ENCODE results near the gene FBXL13. TPM values are rescaled to one million over a fixed set of nuclear protein-coding genes. Genes with fewer than 3 reads are reported as not detected.

Gene FBXL13
- total and polyA plus RNA-seq, 8 donors, result 0.80 to 25.3 (median 6.0) TPM; not detected in 1

DNA sequence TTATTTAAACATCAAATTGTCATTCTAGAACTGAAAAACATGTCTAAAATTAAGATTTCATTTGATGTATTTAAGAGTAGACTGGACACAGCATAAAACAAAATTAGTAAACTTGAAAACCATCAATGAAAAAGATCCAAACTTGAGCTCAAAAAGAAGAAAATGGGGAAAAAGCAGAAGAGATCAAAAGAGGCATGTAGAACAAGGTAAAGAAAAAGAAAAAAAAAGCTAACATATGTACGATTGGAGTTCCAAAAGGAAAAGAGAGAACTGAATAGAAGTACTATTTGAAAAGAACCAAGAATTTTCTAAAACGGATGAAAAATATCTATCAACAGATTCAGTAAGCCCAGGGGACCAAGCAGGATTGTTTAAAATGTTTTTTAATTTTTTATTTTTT, 3.6 kb downstream of the FBXL13 start:
- no peak overlapping the region for H3K27ac ChIP-seq
- intact Hi-C loops (cut with DNase I; ENCODE audit: low total_unique reads), result loop anchor here (10.0 kb wide), 1 partner anchor 74 kb away; the partner anchor contains the start of gene NAPEPLD
- H3K27me3 ChIP-seq, result no peaks in the 10 kb centered on the region
- WGBS, 5 donors, result 89 to 94% (median 92%) methylated on average over 2 of the region's 2 CpGs
- no peaks in the 10 kb centered on the region for H3K36me3 ChIP-seq
- peaks cover 2 to 19% (median 15%) of the 10 kb centered on the region in 4 donors for H3K4me1 ChIP-seq
- H3K4me3 ChIP-seq, result no peak overlapping the region
- H3K9me3 ChIP-seq, result no peaks in the 10 kb centered on the region
- no peak for DNase-seq
- TF ChIP-seq POLR2AphosphoS5 (IDR thresholded peaks at IDR 0.05), result no peak
- TF ChIP-seq EP300 (IDR thresholded peaks at IDR 0.05), result no peak
- TF ChIP-seq, protein P1, sequence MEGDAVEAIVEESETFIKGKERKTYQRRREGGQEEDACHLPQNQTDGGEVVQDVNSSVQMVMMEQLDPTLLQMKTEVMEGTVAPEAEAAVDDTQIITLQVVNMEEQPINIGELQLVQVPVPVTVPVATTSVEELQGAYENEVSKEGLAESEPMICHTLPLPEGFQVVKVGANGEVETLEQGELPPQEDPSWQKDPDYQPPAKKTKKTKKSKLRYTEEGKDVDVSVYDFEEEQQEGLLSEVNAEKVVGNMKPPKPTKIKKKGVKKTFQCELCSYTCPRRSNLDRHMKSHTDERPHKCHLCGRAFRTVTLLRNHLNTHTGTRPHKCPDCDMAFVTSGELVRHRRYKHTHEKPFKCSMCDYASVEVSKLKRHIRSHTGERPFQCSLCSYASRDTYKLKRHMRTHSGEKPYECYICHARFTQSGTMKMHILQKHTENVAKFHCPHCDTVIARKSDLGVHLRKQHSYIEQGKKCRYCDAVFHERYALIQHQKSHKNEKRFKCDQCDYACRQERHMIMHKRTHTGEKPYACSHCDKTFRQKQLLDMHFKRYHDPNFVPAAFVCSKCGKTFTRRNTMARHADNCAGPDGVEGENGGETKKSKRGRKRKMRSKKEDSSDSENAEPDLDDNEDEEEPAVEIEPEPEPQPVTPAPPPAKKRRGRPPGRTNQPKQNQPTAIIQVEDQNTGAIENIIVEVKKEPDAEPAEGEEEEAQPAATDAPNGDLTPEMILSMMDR (IDR thresholded peaks at IDR 0.05), result no peak
- TF ChIP-seq POLR2A (IDR thresholded peaks at IDR 0.05), result no peak

- peaks cover 0 to 8% (median 3%) of the 10 kb centered on the region in 4 donors for H3K4me1 ChIP-seq
- H3K4me3 ChIP-seq, result no peak overlapping the region
- no peaks in the 10 kb centered on the region for H3K36me3 ChIP-seq
- TF ChIP-seq, protein P1 (IDR thresholded peaks at IDR 0.05), result no peak
- TF ChIP-seq EP300 (IDR thresholded peaks at IDR 0.05) (no peak), POLR2A (IDR thresholded peaks at IDR 0.05) (no peak), POLR2AphosphoS5 (IDR thresholded peaks at IDR 0.05) (no peak)
- no peaks in the 10 kb centered on the region for H3K9me3 ChIP-seq
- intact Hi-C loops (cut with DNase I; ENCODE audit: low total_unique reads), result no loop called here
- 91 to 97% (median 93%) methylated on average over 21 to 23 of the region's 23 CpGs for WGBS, 5 donors
- no peaks in the 10 kb centered on the region for H3K27me3 ChIP-seq
- H3K27ac ChIP-seq, result no peak overlapping the region
- DNase-seq, result no peak
These were observed 5.9 kb downstream of the FBXL13 start for GRCh38 chr7:103068414-103069403.

DNA sequence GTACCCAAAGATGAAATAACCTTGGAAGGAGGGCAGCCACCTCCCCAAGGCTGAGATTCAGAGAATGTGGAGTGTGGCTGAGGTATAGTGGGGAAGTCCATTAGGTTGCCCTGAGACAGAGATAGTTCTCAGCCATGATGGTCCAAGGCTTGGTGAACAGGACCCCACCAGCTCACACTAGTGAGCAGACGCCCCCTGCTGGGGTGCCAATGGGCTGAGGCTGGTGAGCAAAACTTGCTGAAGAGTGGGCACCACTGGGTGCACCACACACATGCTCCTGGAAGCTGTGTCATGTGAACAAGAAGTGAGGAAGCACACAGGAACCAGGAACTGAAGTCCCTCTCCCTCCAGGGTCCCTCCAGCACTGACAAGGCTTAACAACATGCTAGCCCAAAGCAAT, 8.9 kb downstream of the FBXL13 start:
- 20 to 50% (median 30%) methylated on average over 1 of the region's 1 CpG; no CpG with 5 or more reads in 1 of the 5 donors for WGBS, 5 donors
- no peaks in the 10 kb centered on the region for H3K27me3 ChIP-seq
- intact Hi-C loops (cut with DNase I; ENCODE audit: low total_unique reads), result no loop called here
- H3K9me3 ChIP-seq, result no peaks in the 10 kb centered on the region
- no peak for TF ChIP-seq POLR2AphosphoS5 (IDR thresholded peaks at IDR 0.05)
- TF ChIP-seq, protein P1 (IDR thresholded peaks at IDR 0.05), result peak in 3 of 7 experiments; percentile 5 to 24 (median 18)
- no peak for TF ChIP-seq POLR2A (IDR thresholded peaks at IDR 0.05)
- TF ChIP-seq EP300 (IDR thresholded peaks at IDR 0.05), result no peak
- no peak overlapping the region for H3K4me3 ChIP-seq
- peak; percentile 38 to 49 for DNase-seq
- no peak overlapping the region for H3K27ac ChIP-seq
- H3K36me3 ChIP-seq, result no peaks in the 10 kb centered on the region
- H3K4me1 ChIP-seq, result no peaks in the 10 kb centered on the region

DNA sequence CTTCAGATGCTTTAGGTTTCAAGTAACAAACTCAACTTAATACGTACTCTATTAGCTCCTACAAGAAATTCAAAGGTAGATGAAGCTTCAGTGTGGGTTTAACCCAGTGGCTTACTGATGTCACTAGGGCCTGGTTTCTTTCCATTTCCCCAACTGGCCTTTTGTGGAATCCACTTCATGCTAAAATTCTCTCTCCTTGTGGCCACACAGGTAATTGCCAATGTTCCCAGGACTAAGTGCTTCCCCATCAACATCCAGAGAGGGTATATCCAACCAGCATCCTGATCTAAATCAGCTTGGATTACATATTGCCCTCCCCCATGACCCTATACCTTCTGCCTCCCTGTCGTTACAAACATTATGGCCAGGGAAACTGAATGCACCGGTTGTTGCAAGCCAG, 10.7 kb downstream of the FBXL13 start:
- H3K9me3 ChIP-seq, result no peaks in the 10 kb centered on the region
- H3K4me1 ChIP-seq, result peaks cover 0 to 4% (median 0%) of the 10 kb centered on the region in 4 donors
- TF ChIP-seq, protein P1 (IDR thresholded peaks at IDR 0.05), result no peak
- no peak for TF ChIP-seq EP300 (IDR thresholded peaks at IDR 0.05)
- no peak for TF ChIP-seq POLR2A (IDR thresholded peaks at IDR 0.05)
- TF ChIP-seq POLR2AphosphoS5 (IDR thresholded peaks at IDR 0.05), result no peak
- H3K4me3 ChIP-seq, result no peak overlapping the region
- intact Hi-C loops (cut with DNase I; ENCODE audit: low total_unique reads), result no loop called here
- no peak for DNase-seq
- H3K36me3 ChIP-seq, result no peaks in the 10 kb centered on the region
- no peaks in the 10 kb centered on the region for H3K27me3 ChIP-seq
- no peak overlapping the region for H3K27ac ChIP-seq
- 86 to 96% (median 93%) methylated on average over 3 of the region's 3 CpGs for WGBS, 5 donors
